HepG2 (cell line): ENCODE measurements around the gene NOB1. TPM values are rescaled to one million over a fixed set of nuclear protein-coding genes. Genes with fewer than 3 reads are reported as not detected.
A peak's percentile ranks its signal among the peaks of the same experiment; 100 is the strongest.

Experiments used
- ARNT2 ChIP-seq: sonication (generic); formaldehyde crosslinking; IDR thresholded peaks from 2 replicates; pipeline ENCODE4 v1.8.0; 2022; ENCODE audit warnings: mild to moderate bottlenecking, low read depth, missing genetic modification reagents, moderate library complexity
- CCDC6 ChIP-seq: sonication (generic); formaldehyde crosslinking; IDR thresholded peaks from 2 replicates; pipeline ENCODE4 v1.8.1; 2022; ENCODE audit warnings: mild to moderate bottlenecking, missing genetic modification reagents, moderate library complexity
- CENPT ChIP-seq: sonication (generic); formaldehyde crosslinking; IDR thresholded peaks from 2 replicates; pipeline ENCODE4 v1.8.0; 2022; ENCODE audit warnings: low read depth, mild to moderate bottlenecking, moderate library complexity, missing genetic modification reagents
- DNMT3B ChIP-seq: conservative IDR thresholded peaks from 2 replicates; pipeline ENCODE4 v1.6.1; 2016; ENCODE audit warnings: missing biosample characterization, control low read depth
- GATAD2A ChIP-seq: IDR thresholded peaks from 2 replicates; pipeline ENCODE4 v1.6.1; 2016
- MED8 ChIP-seq: sonication (generic); formaldehyde crosslinking; IDR thresholded peaks from 2 replicates; pipeline ENCODE4 v1.8.1; 2023; ENCODE audit warnings: mild to moderate bottlenecking, missing genetic modification reagents; ENCODE audit not compliant: insufficient replicate concordance
- MXD4 ChIP-seq: IDR thresholded peaks from 2 replicates; pipeline ENCODE4 v1.6.1; 2016; ENCODE audit warnings: mild to moderate bottlenecking, missing biosample characterization, missing genetic modification reagents
- PTBP1 ChIP-seq: fragments of 200-400 bp; formaldehyde crosslinking; IDR thresholded peaks from 2 replicates; pipeline ENCODE4 v1.6.1; 2018; ENCODE audit warnings: low read length, low read depth; ENCODE audit not compliant: poor library complexity, severe bottlenecking
- SALL1 ChIP-seq: sonication (generic); formaldehyde crosslinking; IDR thresholded peaks from 2 replicates; pipeline ENCODE4 v1.8.0; 2022; ENCODE audit warnings: mild to moderate bottlenecking, missing genetic modification reagents
- TGIF2 ChIP-seq: IDR thresholded peaks from 2 replicates; pipeline ENCODE4 v1.6.1; 2016; ENCODE audit warnings: control low read depth, missing compliant biosample characterization
- XBP1 ChIP-seq: sonication (generic); formaldehyde crosslinking; IDR thresholded peaks from 2 replicates; pipeline ENCODE4 v1.5.0; 2020; ENCODE audit warnings: missing genetic modification reagents
- ZMYM3 ChIP-seq: sonication (generic); formaldehyde crosslinking; IDR thresholded peaks from 2 replicates; pipeline ENCODE4 v1.5.1; 2020; ENCODE audit warnings: mild to moderate bottlenecking, missing genetic modification reagents
- ZNF543 ChIP-seq: sonication (generic); formaldehyde crosslinking; IDR thresholded peaks from 2 replicates; pipeline ENCODE4 v1.4.0; 2020; ENCODE audit warnings: mild to moderate bottlenecking, missing genetic modification reagents
- ZNF572 ChIP-seq: sonication (generic); formaldehyde crosslinking; IDR thresholded peaks from 2 replicates; pipeline ENCODE4 v1.5.1; 2020; ENCODE audit warnings: mild to moderate bottlenecking, missing genetic modification reagents
- polyA plus RNA-seq, 8 experiments: library from polyadenylated mRNA; depleted of rRNA in 3 of 8; stranded (reverse) in 7 of 8; unstranded in 1 of 8; fragments of >200 nt; fragmentation: Illumina TruSeq in 4 of 8; extraction: Trizol in 4 of 8; gene quantifications; 2 replicates each; pipeline versions ENCODE4 v1.2.1 to v1.2.3, GENCODE V29; 2011 to 2016; ENCODE audit warnings: low read depth in 4 of 8, missing spikeins in 1 of 8, mixed read lengths in 1 of 8; ENCODE audit not compliant: insufficient read depth in 1 of 8
- total RNA-seq, 5 experiments: library from RNA; depleted of rRNA; stranded (reverse); fragments of >200 nt; fragmentation: Illumina TruSeq; extraction: Trizol; gene quantifications; 2 replicates each; pipeline ENCODE4 v1.2.3, GENCODE V29; 2016; ENCODE audit warnings: low read depth in 1 of 5
- TF ChIP-seq, protein P1 (sequence below): sonication (generic); formaldehyde crosslinking; IDR thresholded peaks from 2 replicates; pipeline ENCODE4 v1.5.0; 2020; ENCODE audit warnings: mild to moderate bottlenecking, missing genetic modification reagents, borderline replicate concordance
- TF ChIP-seq, protein P2 (sequence below): sonication (generic); formaldehyde crosslinking; IDR thresholded peaks from 2 replicates; pipeline ENCODE4 v1.4.0; 2020; ENCODE audit warnings: mild to moderate bottlenecking, missing genetic modification reagents
- TF ChIP-seq, protein P3 (sequence below): sonication (generic); formaldehyde crosslinking; IDR thresholded peaks from 2 replicates; pipeline ENCODE4 v1.5.1; 2020; ENCODE audit warnings: mild to moderate bottlenecking, missing genetic modification reagents, moderate library complexity
- TF ChIP-seq, protein P4 (sequence below): IDR thresholded peaks from 2 replicates; pipeline ENCODE4 v1.6.1; 2016; ENCODE audit warnings: mild to moderate bottlenecking, missing biosample characterization, missing genetic modification reagents
- TF ChIP-seq, protein P5 (sequence below): sonication (generic); IDR thresholded peaks from 2 replicates; pipeline ENCODE4 v1.6.1; 2016; ENCODE audit warnings: low read depth, borderline replicate concordance
- TF ChIP-seq, protein P6 (sequence below), 2 experiments: sonication (generic) in 1 of 2; formaldehyde crosslinking in 1 of 2; IDR thresholded peaks; 2 replicates each; pipeline versions ENCODE4 v1.4.0 to v1.6.1; 2018 to 2020; ENCODE audit warnings: missing genetic modification reagents in 2 of 2, borderline replicate concordance in 1 of 2, low read depth in 1 of 2, mild to moderate bottlenecking in 1 of 2, missing biosample characterization in 1 of 2

Gene NOB1
- total and polyA plus RNA-seq, 2 of the 13 experiments (the other 11 are each of a cell fraction or from before 2014, with no cell fraction given) = 47.1 to 162 TPM

DNA sequence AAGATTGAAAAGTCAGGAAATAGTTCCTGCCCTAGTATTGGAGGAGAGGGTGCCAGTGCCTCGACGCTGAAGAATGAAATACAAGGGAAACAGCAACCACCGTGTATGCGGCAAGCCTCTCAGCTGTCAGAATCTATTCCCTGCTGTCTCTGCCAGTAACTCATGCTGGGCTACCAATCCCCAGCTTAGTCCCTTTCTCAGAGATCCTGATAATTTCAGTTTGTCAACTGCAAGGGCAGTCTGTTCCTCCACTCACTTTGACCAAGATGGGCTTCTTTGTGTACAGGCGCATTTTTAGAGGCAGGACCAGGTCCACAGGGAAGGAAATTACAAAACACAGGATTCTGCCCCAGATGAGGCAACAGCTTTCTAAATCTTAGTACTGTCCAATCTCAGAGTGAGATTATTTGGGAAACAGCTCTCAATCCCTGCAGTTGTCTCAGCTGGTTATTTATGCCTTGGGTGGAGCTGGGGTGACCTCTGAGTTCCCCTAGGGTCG lies 29.7 kb downstream of the NOB1 start (continued):
- TF ChIP-seq DNMT3B (CRISPR knock-in tag) (0 out of 2 replicates have a peak, but pooled peaks have one; percentile 52), CCDC6 (CRISPR knock-in tag) (0 out of 2 replicates have a peak, but pooled peaks have one; percentile 44), MED8 (CRISPR knock-in tag) (peak; percentile 76), GATAD2A (0 out of 2 replicates have a peak, but pooled peaks have one; percentile 4), ZNF543 (CRISPR knock-in tag) (0 out of 2 replicates have a peak, but pooled peaks have one; percentile 25), ZMYM3 (no peak; the same call in 1 of the 2 replicates), SALL1 (CRISPR knock-in tag) (no peak; the same call in 1 of the 2 replicates), MXD4 (CRISPR knock-in tag) (0 out of 2 replicates have a peak, but pooled peaks have one; percentile 38), ARNT2 (CRISPR knock-in tag) (no peak), PTBP1 (no peak), ZNF572 (CRISPR knock-in tag) (no peak), TGIF2 (CRISPR knock-in tag) (peak; percentile 42; the same call in 1 of the 2 replicates), CENPT (CRISPR knock-in tag) (no peak), XBP1 (CRISPR knock-in tag) (no peak)
- TF ChIP-seq, protein P1, sequence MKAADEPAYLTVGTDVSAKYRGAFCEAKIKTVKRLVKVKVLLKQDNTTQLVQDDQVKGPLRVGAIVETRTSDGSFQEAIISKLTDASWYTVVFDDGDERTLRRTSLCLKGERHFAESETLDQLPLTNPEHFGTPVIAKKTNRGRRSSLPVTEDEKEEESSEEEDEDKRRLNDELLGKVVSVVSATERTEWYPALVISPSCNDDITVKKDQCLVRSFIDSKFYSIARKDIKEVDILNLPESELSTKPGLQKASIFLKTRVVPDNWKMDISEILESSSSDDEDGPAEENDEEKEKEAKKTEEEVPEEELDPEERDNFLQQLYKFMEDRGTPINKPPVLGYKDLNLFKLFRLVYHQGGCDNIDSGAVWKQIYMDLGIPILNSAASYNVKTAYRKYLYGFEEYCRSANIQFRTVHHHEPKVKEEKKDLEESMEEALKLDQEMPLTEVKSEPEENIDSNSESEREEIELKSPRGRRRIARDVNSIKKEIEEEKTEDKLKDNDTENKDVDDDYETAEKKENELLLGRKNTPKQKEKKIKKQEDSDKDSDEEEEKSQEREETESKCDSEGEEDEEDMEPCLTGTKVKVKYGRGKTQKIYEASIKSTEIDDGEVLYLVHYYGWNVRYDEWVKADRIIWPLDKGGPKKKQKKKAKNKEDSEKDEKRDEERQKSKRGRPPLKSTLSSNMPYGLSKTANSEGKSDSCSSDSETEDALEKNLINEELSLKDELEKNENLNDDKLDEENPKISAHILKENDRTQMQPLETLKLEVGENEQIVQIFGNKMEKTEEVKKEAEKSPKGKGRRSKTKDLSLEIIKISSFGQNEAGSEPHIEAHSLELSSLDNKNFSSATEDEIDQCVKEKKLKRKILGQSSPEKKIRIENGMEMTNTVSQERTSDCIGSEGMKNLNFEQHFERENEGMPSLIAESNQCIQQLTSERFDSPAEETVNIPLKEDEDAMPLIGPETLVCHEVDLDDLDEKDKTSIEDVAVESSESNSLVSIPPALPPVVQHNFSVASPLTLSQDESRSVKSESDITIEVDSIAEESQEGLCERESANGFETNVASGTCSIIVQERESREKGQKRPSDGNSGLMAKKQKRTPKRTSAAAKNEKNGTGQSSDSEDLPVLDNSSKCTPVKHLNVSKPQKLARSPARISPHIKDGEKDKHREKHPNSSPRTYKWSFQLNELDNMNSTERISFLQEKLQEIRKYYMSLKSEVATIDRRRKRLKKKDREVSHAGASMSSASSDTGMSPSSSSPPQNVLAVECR (CRISPR knock-in tag) = peak; percentile 47
- TF ChIP-seq, protein P2, sequence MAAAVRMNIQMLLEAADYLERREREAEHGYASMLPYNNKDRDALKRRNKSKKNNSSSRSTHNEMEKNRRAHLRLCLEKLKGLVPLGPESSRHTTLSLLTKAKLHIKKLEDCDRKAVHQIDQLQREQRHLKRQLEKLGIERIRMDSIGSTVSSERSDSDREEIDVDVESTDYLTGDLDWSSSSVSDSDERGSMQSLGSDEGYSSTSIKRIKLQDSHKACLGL (CRISPR knock-in tag) = peak; percentile 48; the same call in 1 of the 2 replicates
- TF ChIP-seq, protein P3, sequence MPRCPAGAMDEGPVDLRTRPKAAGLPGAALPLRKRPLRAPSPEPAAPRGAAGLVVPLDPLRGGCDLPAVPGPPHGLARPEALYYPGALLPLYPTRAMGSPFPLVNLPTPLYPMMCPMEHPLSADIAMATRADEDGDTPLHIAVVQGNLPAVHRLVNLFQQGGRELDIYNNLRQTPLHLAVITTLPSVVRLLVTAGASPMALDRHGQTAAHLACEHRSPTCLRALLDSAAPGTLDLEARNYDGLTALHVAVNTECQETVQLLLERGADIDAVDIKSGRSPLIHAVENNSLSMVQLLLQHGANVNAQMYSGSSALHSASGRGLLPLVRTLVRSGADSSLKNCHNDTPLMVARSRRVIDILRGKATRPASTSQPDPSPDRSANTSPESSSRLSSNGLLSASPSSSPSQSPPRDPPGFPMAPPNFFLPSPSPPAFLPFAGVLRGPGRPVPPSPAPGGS = no peak
- TF ChIP-seq, protein P4, sequence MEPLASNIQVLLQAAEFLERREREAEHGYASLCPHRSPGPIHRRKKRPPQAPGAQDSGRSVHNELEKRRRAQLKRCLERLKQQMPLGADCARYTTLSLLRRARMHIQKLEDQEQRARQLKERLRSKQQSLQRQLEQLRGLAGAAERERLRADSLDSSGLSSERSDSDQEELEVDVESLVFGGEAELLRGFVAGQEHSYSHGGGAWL (CRISPR knock-in tag) = no peak
- TF ChIP-seq, protein P5, sequence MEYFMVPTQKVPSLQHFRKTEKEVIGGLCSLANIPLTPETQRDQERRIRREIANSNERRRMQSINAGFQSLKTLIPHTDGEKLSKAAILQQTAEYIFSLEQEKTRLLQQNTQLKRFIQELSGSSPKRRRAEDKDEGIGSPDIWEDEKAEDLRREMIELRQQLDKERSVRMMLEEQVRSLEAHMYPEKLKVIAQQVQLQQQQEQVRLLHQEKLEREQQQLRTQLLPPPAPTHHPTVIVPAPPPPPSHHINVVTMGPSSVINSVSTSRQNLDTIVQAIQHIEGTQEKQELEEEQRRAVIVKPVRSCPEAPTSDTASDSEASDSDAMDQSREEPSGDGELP = 0 out of 2 replicates have a peak, but pooled peaks have one; percentile 29
- TF ChIP-seq, protein P6, sequence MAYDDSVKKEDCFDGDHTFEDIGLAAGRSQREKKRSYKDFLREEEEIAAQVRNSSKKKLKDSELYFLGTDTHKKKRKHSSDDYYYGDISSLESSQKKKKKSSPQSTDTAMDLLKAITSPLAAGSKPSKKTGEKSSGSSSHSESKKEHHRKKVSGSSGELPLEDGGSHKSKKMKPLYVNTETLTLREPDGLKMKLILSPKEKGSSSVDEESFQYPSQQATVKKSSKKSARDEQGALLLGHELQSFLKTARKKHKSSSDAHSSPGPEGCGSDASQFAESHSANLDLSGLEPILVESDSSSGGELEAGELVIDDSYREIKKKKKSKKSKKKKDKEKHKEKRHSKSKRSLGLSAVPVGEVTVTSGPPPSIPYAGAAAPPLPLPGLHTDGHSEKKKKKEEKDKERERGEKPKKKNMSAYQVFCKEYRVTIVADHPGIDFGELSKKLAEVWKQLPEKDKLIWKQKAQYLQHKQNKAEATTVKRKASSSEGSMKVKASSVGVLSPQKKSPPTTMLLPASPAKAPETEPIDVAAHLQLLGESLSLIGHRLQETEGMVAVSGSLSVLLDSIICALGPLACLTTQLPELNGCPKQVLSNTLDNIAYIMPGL (CRISPR knock-in tag; IDR thresholded peaks at IDR 0.05; ENCODE audit: borderline replicate concordance in 1 of 2, low read depth in 1 of 2) = no peak
